Fibroblast of lung (primary cell): ENCODE measurements around the gene FCRL4.
"Not testable (repeated sequence)": the region's sequence is repeated elsewhere in the genome, so short reads cannot be mapped to it uniquely, and the experiment has no call there.

Source experiments
- EZH2 ChIP-seq: IDR thresholded peaks from 2 replicates; pipeline ENCODE4 v1.5.1; 2012; ENCODE audit warnings: low read length, control low read depth, mild to moderate bottlenecking; ENCODE audit errors: missing control alignments
- TF ChIP-seq, protein P1 (sequence below), 2 donors: IDR thresholded peaks in 1 of 2; conservative IDR thresholded peaks in 1 of 2; 1 replicate in 1 of 2; 2 replicates in 1 of 2; pipeline ENCODE4 v1.5.1; 2011 to 2012; ENCODE audit warnings: low read length in 2 of 2, control low read depth in 1 of 2, inconsistent platforms in 1 of 2, low read depth in 1 of 2, mild to moderate bottlenecking in 1 of 2

DNA sequence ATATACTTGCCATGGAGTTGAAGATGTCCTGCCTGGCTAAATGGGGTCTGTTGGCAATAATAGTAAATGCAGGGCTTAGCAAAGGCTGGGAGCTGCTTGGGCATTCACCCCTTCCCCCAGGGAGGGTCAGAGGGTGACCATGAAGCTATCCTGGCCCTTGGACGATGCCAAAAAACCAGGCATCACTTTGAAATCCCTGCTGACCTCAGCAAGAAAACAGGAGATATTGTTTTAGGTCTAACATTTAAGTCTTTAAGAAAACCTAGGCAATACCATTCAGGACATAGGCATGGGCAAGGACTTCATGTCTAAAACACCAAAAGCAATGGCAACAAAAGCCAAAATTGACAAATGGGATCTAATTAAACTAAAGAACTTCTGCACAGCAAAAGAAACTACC lies 49.8 kb downstream of the FCRL4 start:
- TF ChIP-seq, protein P1, sequence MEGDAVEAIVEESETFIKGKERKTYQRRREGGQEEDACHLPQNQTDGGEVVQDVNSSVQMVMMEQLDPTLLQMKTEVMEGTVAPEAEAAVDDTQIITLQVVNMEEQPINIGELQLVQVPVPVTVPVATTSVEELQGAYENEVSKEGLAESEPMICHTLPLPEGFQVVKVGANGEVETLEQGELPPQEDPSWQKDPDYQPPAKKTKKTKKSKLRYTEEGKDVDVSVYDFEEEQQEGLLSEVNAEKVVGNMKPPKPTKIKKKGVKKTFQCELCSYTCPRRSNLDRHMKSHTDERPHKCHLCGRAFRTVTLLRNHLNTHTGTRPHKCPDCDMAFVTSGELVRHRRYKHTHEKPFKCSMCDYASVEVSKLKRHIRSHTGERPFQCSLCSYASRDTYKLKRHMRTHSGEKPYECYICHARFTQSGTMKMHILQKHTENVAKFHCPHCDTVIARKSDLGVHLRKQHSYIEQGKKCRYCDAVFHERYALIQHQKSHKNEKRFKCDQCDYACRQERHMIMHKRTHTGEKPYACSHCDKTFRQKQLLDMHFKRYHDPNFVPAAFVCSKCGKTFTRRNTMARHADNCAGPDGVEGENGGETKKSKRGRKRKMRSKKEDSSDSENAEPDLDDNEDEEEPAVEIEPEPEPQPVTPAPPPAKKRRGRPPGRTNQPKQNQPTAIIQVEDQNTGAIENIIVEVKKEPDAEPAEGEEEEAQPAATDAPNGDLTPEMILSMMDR (conservative IDR thresholded peaks at IDR 0.05 in 1 of 2, IDR thresholded peaks at IDR 0.05 in 1 of 2; ENCODE audit: low read depth in 1 of 2, low read length in 2 of 2) = not testable (repeated sequence)
- TF ChIP-seq EZH2 = not testable (repeated sequence)
